A673 (cell line): ENCODE measurements around the gene DROSHA.

Experiments used
- EZH2 ChIP-seq: fragments of 200-600 bp; sonication (generic); IDR thresholded peaks from 2 replicates; pipeline ENCODE4 v1.6.1; 2017; ENCODE audit warnings: borderline replicate concordance, low read depth, mild to moderate bottlenecking, mixed read lengths, antibody characterized with exemption, low read length; ENCODE audit not compliant: poor library complexity, severe bottlenecking
- TF ChIP-seq, protein P1 (sequence below): fragments of 300-800, 200-600 bp; sonication (generic); conservative IDR thresholded peaks from 2 replicates; pipeline ENCODE4 v1.5.1; 2017; ENCODE audit warnings: low read depth, mild to moderate bottlenecking, antibody characterized with exemption, low read length, moderate library complexity, mixed read lengths

DNA sequence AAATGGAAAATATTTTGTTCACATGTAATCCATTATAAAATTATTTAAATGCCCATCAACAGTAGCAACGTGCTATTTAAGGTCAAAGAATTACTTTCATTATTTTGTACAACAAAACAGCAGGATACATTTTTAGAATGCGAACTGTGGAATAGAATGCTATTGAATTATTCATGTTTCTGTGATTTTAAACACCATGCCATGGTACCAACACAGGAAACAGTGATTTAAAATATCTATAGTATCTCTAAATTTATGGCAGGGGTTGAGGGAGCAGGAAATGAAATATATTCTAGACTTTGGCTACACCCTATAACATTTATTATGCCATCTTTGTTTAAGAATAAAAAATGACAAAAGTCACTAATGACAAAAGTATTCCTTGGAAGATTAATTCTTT lies 62.4 kb downstream of the DROSHA start:
- TF ChIP-seq, protein P1, sequence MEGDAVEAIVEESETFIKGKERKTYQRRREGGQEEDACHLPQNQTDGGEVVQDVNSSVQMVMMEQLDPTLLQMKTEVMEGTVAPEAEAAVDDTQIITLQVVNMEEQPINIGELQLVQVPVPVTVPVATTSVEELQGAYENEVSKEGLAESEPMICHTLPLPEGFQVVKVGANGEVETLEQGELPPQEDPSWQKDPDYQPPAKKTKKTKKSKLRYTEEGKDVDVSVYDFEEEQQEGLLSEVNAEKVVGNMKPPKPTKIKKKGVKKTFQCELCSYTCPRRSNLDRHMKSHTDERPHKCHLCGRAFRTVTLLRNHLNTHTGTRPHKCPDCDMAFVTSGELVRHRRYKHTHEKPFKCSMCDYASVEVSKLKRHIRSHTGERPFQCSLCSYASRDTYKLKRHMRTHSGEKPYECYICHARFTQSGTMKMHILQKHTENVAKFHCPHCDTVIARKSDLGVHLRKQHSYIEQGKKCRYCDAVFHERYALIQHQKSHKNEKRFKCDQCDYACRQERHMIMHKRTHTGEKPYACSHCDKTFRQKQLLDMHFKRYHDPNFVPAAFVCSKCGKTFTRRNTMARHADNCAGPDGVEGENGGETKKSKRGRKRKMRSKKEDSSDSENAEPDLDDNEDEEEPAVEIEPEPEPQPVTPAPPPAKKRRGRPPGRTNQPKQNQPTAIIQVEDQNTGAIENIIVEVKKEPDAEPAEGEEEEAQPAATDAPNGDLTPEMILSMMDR: no peak
- no peak for TF ChIP-seq EZH2
